ENCODE data around the gene ANKMY1.

DNA sequence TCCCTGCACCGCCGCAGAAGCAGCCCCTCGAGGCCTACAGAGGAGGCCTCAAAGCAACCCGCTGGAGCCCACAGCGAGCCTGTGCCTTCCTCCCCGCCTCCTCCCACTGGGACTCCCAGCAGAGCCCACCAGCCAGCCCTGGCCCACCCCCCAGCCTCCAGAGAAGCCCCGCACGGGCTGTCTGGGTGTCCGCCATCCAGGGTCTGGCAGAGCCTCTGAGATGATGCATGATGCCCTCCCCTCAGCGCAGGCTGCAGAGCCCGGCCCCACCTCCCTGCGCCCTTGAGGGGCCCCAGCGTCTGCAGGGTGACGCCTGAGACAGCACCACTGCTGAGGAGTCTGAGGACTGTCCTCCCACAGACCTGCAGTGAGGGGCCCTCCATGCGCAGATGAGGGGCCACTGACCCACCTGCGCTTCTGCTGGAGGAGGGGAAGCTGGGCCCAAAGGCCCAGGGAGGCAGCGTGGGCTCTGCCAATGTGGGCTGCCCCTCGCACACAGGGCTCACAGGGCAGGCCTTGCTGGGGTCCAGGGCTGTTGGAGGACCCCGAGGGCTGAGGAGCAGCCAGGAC, 91.1 kb downstream of the ANKMY1 start:
- TF ChIP-seq, protein P1, sequence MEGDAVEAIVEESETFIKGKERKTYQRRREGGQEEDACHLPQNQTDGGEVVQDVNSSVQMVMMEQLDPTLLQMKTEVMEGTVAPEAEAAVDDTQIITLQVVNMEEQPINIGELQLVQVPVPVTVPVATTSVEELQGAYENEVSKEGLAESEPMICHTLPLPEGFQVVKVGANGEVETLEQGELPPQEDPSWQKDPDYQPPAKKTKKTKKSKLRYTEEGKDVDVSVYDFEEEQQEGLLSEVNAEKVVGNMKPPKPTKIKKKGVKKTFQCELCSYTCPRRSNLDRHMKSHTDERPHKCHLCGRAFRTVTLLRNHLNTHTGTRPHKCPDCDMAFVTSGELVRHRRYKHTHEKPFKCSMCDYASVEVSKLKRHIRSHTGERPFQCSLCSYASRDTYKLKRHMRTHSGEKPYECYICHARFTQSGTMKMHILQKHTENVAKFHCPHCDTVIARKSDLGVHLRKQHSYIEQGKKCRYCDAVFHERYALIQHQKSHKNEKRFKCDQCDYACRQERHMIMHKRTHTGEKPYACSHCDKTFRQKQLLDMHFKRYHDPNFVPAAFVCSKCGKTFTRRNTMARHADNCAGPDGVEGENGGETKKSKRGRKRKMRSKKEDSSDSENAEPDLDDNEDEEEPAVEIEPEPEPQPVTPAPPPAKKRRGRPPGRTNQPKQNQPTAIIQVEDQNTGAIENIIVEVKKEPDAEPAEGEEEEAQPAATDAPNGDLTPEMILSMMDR (IDR thresholded peaks at IDR 0.05): no peak
- no peak for TF ChIP-seq POLR2A (IDR thresholded peaks at IDR 0.05)

Data from lower leg skin (tissue), 3 donors.